Memory B cell (primary cell): Measurements from ENCODE around the gene PTPRB.

Experiments used
- ATAC-seq: fragments of 150-1000 bp; cut with Tn5 transposase; 2 replicates; pipeline ENCODE4 v1.10.0; 2021; ENCODE audit warnings: low read depth, mild to moderate bottlenecking, moderate library complexity
- DNase-seq, 2 donors: peaks; one replicate each; pipeline ENCODE4 v3.0.0; 2022; ENCODE audit warnings: low spot score in 2 of 2
- H3K27ac Mint-ChIP-seq: one replicate; pipeline ENCODE4 v1.8.0; 2022; ENCODE audit warnings: mild to moderate bottlenecking, moderate library complexity, mixed read lengths
- H3K27me3 Mint-ChIP-seq: one replicate; pipeline ENCODE4 v1.8.0; 2022; ENCODE audit warnings: mixed read lengths
- H3K36me3 Mint-ChIP-seq: one replicate; pipeline ENCODE4 v1.8.0; 2022; ENCODE audit warnings: mild to moderate bottlenecking, mixed read lengths
- H3K4me1 Mint-ChIP-seq: one replicate; pipeline ENCODE4 v1.8.0; 2022; ENCODE audit warnings: mixed read lengths
- H3K4me3 Mint-ChIP-seq: one replicate; pipeline ENCODE4 v1.8.0; 2022; ENCODE audit warnings: mild to moderate bottlenecking, moderate library complexity, mixed read lengths
- H3K9me3 Mint-ChIP-seq: one replicate; pipeline ENCODE4 v1.8.0; 2022; ENCODE audit warnings: mixed read lengths

The PTPRB gene

GRCh38 chr12:70637303-70638085 is at the start of gene PTPRB:
PTPRB (minus strand) TSS chr12:70637429; CDS start chr12:70637395, 34 bp downstream.
- DNase-seq (no peak), ATAC-seq (no peak)
- H3K4me1 Mint-ChIP-seq, result no peaks in the 10 kb centered on the region
- H3K27ac Mint-ChIP-seq, result no peak within 1 kb of the TSS
- H3K27me3 Mint-ChIP-seq, result peaks cover 5% of the 10 kb centered on the region
- H3K9me3 Mint-ChIP-seq, result no peaks in the 10 kb centered on the region
- H3K4me3 Mint-ChIP-seq, result no peak within 1 kb of the TSS
- H3K36me3 Mint-ChIP-seq, result no peaks in the 10 kb centered on the region

GRCh38 chr12:70686907-70687306 is 49.7 kb upstream of the PTPRB start:
- peaks cover 7% of the 10 kb centered on the region for H3K27me3 Mint-ChIP-seq
- ATAC-seq (no peak), DNase-seq (no peak)
- H3K9me3 Mint-ChIP-seq, result no peaks in the 10 kb centered on the region
- H3K36me3 Mint-ChIP-seq, result no peaks in the 10 kb centered on the region
- no peak overlapping the region for H3K27ac Mint-ChIP-seq
- H3K4me1 Mint-ChIP-seq, result no peaks in the 10 kb centered on the region
- no peak overlapping the region for H3K4me3 Mint-ChIP-seq

- Mint-ChIP-seq H3K9me3 (no peaks in the 10 kb centered on the region), H3K27ac (no peak overlapping the region), H3K4me3 (no peak overlapping the region), H3K4me1 (no peaks in the 10 kb centered on the region), H3K27me3 (peaks cover 8% of the 10 kb centered on the region), H3K36me3 (no peaks in the 10 kb centered on the region)
- ATAC-seq (no peak), DNase-seq (no peak)
These were observed 49.1 kb upstream of the PTPRB start for GRCh38 chr12:70686299-70686698.

GRCh38 chr12:70683976-70684375 is 46.7 kb upstream of the PTPRB start:
- H3K27me3 Mint-ChIP-seq, result peaks cover 11% of the 10 kb centered on the region
- H3K9me3 Mint-ChIP-seq, result no peaks in the 10 kb centered on the region
- H3K4me3 Mint-ChIP-seq, result no peak overlapping the region
- no peaks in the 10 kb centered on the region for H3K36me3 Mint-ChIP-seq
- no peak overlapping the region for H3K27ac Mint-ChIP-seq
- no peaks in the 10 kb centered on the region for H3K4me1 Mint-ChIP-seq
- no peak for ATAC-seq
- no peak for DNase-seq

- Mint-ChIP-seq H3K4me1 (no peaks in the 10 kb centered on the region), H3K4me3 (no peak overlapping the region), H3K27me3 (peaks cover 4% of the 10 kb centered on the region), H3K27ac (no peak overlapping the region), H3K36me3 (no peaks in the 10 kb centered on the region), H3K9me3 (peaks cover 6% of the 10 kb centered on the region)
- no peak for ATAC-seq
- DNase-seq, result no peak
These were observed 34.5 kb upstream of the PTPRB start for GRCh38 chr12:70671698-70672097.

- Mint-ChIP-seq H3K9me3 (peaks cover 3% of the 10 kb centered on the region), H3K27ac (no peak overlapping the region), H3K27me3 (peaks cover 4% of the 10 kb centered on the region), H3K4me1 (no peaks in the 10 kb centered on the region), H3K4me3 (no peak overlapping the region), H3K36me3 (no peaks in the 10 kb centered on the region)
- no peak for ATAC-seq
- no peak for DNase-seq
These were observed 33.7 kb upstream of the PTPRB start for GRCh38 chr12:70670948-70671347.

GRCh38 chr12:70667253-70667652 is 30.0 kb upstream of the PTPRB start:
- Mint-ChIP-seq H3K27ac (no peak overlapping the region), H3K27me3 (peaks cover 4% of the 10 kb centered on the region), H3K36me3 (no peaks in the 10 kb centered on the region), H3K4me1 (no peaks in the 10 kb centered on the region), H3K9me3 (no peaks in the 10 kb centered on the region), H3K4me3 (no peak overlapping the region)
- DNase-seq (no peak), ATAC-seq (no peak)

GRCh38 chr12:70666364-70666763 is 29.1 kb upstream of the PTPRB start:
- Mint-ChIP-seq H3K27ac (no peak overlapping the region), H3K9me3 (no peaks in the 10 kb centered on the region), H3K4me3 (no peak overlapping the region), H3K27me3 (peaks cover 4% of the 10 kb centered on the region), H3K4me1 (peaks cover 4% of the 10 kb centered on the region), H3K36me3 (no peaks in the 10 kb centered on the region)
- no peak for DNase-seq
- no peak for ATAC-seq

- Mint-ChIP-seq H3K27ac (no peak overlapping the region), H3K36me3 (no peaks in the 10 kb centered on the region), H3K4me3 (no peak overlapping the region), H3K4me1 (peaks cover 8% of the 10 kb centered on the region), H3K9me3 (no peaks in the 10 kb centered on the region), H3K27me3 (peaks cover 4% of the 10 kb centered on the region)
- no peak for ATAC-seq
- DNase-seq, result no peak
These were observed 27.2 kb upstream of the PTPRB start for GRCh38 chr12:70664465-70664881.

GRCh38 chr12:70663838-70664237 is 26.6 kb upstream of the PTPRB start:
- H3K4me3 Mint-ChIP-seq, result no peak overlapping the region
- peaks cover 8% of the 10 kb centered on the region for H3K27me3 Mint-ChIP-seq
- peaks cover 8% of the 10 kb centered on the region for H3K4me1 Mint-ChIP-seq
- H3K9me3 Mint-ChIP-seq, result no peaks in the 10 kb centered on the region
- no peak overlapping the region for H3K27ac Mint-ChIP-seq
- no peak for DNase-seq
- no peak for ATAC-seq
- H3K36me3 Mint-ChIP-seq, result no peaks in the 10 kb centered on the region

GRCh38 chr12:70661466-70662161 is 24.4 kb upstream of the PTPRB start:
- Mint-ChIP-seq H3K36me3 (no peaks in the 10 kb centered on the region), H3K27me3 (peaks cover 4% of the 10 kb centered on the region), H3K4me3 (no peak overlapping the region), H3K9me3 (no peaks in the 10 kb centered on the region), H3K4me1 (peaks cover 8% of the 10 kb centered on the region), H3K27ac (no peak overlapping the region)
- ATAC-seq (no peak), DNase-seq (no peak)

GRCh38 chr12:70660620-70661219 is 23.5 kb upstream of the PTPRB start:
- DNase-seq (no peak), ATAC-seq (peak; percentile 58)
- H3K9me3 Mint-ChIP-seq, result no peaks in the 10 kb centered on the region
- peaks cover 4% of the 10 kb centered on the region for H3K27me3 Mint-ChIP-seq
- H3K36me3 Mint-ChIP-seq, result no peaks in the 10 kb centered on the region
- H3K4me3 Mint-ChIP-seq, result no peak overlapping the region
- peaks cover 8% of the 10 kb centered on the region for H3K4me1 Mint-ChIP-seq
- no peak overlapping the region for H3K27ac Mint-ChIP-seq

GRCh38 chr12:70660002-70660604 is 22.9 kb upstream of the PTPRB start:
- Mint-ChIP-seq H3K4me3 (no peak overlapping the region), H3K4me1 (peaks cover 8% of the 10 kb centered on the region), H3K27ac (no peak overlapping the region), H3K9me3 (no peaks in the 10 kb centered on the region), H3K27me3 (peaks cover 4% of the 10 kb centered on the region), H3K36me3 (no peaks in the 10 kb centered on the region)
- ATAC-seq, result no peak
- DNase-seq, result no peak

GRCh38 chr12:70659077-70659606 is 21.9 kb upstream of the PTPRB start:
- H3K9me3 Mint-ChIP-seq, result no peaks in the 10 kb centered on the region
- no peak overlapping the region for H3K27ac Mint-ChIP-seq
- peaks cover 4% of the 10 kb centered on the region for H3K27me3 Mint-ChIP-seq
- no peak for DNase-seq
- H3K4me3 Mint-ChIP-seq, result no peak overlapping the region
- no peak for ATAC-seq
- H3K36me3 Mint-ChIP-seq, result no peaks in the 10 kb centered on the region
- peaks cover 8% of the 10 kb centered on the region for H3K4me1 Mint-ChIP-seq
